Epithelial cell of proximal tubule (primary cell): ENCODE measurements around the gene HRK. TPM values are rescaled to one million over a fixed set of nuclear protein-coding genes. Genes with fewer than 3 reads are reported as not detected.

Source experiments
- DNase-seq: peaks from one replicate; pipeline ENCODE4 v3.0.0-alpha.2; 2011; ENCODE audit warnings: low read depth
- H3K4me3 ChIP-seq: 2 replicates; pipeline ENCODE4 v1.5.1; 2011; ENCODE audit warnings: low read depth, mild to moderate bottlenecking, low read length
- total RNA-seq: library from RNA; depleted of rRNA; stranded (reverse); fragments of >200 nt; gene quantifications from 2 replicates; pipeline ENCODE4 v1.2.3, GENCODE V29; 2015
- TF ChIP-seq, protein P1 (sequence below): conservative IDR thresholded peaks from 2 replicates; pipeline ENCODE4 v1.5.1; 2012; ENCODE audit warnings: low read depth, mild to moderate bottlenecking, low read length

HRK gene
- total RNA-seq, 1 donor from 2014 or later = not detected

DNA sequence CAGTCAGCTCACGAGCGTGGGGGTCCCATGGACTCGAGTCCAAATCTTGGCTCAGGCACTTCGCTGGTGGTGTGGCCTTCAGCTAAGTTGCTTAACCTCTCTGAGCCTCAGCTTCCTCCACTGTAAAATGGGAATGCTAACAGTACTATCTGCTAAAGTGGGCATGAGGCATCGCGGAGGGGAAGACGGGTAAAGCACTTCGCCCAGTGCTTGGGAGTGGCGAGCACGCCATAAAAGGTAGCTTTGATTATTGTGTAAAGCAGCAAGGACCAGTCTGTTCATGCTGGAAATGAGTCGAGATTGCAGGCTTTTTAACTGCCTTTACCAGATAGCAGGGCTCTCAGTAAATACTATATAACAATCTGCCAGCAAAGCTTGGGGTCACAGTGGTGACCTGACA, 24.5 kb downstream of the HRK start:
- no peak overlapping the region for H3K4me3 ChIP-seq
- TF ChIP-seq, protein P1, sequence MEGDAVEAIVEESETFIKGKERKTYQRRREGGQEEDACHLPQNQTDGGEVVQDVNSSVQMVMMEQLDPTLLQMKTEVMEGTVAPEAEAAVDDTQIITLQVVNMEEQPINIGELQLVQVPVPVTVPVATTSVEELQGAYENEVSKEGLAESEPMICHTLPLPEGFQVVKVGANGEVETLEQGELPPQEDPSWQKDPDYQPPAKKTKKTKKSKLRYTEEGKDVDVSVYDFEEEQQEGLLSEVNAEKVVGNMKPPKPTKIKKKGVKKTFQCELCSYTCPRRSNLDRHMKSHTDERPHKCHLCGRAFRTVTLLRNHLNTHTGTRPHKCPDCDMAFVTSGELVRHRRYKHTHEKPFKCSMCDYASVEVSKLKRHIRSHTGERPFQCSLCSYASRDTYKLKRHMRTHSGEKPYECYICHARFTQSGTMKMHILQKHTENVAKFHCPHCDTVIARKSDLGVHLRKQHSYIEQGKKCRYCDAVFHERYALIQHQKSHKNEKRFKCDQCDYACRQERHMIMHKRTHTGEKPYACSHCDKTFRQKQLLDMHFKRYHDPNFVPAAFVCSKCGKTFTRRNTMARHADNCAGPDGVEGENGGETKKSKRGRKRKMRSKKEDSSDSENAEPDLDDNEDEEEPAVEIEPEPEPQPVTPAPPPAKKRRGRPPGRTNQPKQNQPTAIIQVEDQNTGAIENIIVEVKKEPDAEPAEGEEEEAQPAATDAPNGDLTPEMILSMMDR = no peak
- no peak for DNase-seq

DNA sequence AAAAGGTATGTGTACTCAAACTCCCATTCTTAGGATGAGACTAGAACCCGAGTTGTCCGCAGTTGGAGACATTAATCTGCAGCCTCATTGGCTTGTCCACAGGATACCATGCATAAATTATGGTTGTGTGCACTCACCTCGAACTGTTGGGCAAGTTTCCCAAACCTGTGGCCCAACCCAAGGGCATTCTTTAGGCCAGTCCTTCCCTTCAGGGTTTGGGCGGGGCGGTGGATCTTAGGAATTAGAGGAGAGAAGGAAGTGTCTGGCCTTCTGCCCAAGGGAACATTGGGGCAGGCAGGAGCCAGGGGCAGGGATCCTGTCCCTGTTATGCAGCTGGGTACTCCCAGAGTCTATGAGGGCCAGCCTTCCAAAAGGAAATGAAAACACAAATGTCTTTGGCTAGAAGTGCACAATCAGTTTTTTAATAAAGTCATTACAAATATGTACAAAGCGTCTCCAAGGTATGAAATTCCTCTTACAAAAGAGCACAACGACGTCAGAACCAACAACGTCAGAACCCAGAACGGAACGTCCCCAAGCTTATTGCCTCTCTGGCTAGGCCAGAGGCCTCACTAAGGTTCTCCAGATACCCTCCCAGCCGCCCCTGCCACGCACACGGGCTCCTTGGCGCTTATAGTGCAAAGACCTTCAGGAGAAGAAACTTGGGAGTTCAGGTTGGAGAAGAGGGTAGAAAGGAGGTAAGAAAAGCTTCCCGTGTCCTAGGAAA, 25.3 kb downstream of the HRK start:
- no peak overlapping the region for H3K4me3 ChIP-seq
- DNase-seq = no peak
- TF ChIP-seq, protein P1 = no peak

DNA sequence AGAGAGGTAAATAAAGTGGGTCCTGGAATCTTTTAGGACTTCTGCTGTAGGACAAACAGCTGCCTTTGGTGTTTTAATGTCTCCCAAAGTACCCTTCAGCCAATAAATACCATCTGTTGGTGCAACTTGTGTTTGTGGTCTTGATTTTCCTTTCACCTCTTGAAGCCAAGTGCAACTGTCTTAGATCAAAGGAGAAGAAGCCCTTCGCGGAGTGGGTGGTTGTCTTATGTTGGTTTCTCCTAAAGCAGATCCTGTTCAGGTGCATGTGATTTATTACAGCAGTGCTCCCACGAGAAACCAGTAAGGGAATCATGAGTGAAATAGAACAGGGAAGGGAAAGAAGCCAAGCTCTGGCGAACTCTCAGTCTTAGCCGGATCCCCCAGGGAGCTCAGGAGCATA, 27.7 kb downstream of the HRK start:
- no peak overlapping the region for H3K4me3 ChIP-seq
- no peak for DNase-seq
- TF ChIP-seq, protein P1 = no peak

DNA sequence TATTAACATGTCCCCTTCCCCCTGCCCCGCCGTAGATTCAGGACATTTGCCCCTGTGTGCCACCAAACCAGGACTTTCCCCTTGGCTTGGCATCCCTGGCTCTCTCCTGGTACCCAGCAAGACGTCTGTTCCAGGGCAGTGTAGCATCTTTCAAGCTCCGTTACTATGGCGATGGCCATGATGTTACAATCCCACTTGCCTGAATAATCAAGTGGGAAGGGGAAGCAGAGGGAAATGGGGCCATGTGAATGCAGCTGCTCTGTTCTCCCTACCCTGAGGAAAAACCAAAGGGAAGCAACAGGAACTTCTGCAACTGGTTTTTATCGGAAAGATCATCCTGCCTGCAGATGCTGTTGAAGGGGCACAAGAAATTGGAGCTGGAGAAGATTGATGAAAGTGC, 28.9 kb downstream of the HRK start:
- H3K4me3 ChIP-seq = no peak overlapping the region
- TF ChIP-seq, protein P1 = no peak
- no peak for DNase-seq

DNA sequence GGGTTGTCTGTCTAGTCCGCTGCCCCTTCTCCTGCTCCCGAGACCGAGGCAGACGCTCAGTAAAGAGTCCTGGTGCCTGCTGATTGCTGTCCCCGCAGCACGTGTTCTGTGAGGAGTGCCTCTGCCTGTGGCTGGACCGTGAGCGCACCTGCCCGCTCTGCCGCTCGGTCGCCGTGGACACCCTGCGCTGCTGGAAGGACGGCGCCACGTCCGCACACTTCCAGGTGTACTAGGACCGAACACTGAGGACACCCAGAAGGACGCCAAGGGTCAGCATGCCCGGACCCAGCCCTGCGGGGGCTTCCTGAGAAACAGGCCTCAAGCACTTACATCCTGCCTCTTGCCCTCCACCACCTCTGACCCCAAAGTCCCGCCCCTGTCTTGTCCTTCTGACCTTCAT, 32.0 kb downstream of the HRK start:
- DNase-seq = no peak
- no peak overlapping the region for H3K4me3 ChIP-seq
- TF ChIP-seq, protein P1 = no peak

DNA sequence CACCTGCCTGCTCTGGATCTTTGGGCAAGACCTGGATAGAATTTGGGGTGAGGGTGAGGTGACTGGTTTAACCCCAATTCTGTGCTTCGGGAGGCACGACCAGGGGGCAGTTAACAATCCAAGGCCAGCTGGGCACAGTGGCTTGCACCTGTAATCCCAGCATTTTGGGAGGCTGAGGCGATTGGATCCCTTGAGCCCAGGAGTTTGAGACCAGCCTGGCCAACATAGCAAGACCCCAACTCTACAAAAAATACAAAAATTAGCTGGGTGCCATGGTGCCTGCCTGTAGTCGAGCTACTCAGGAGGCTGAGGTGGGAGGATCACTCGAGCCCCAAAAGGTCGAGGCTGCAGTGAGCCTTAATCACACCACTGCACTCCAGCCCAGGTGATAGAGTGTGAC, 38.2 kb downstream of the HRK start:
- no peak for DNase-seq
- TF ChIP-seq, protein P1 = no peak
- no peak overlapping the region for H3K4me3 ChIP-seq

DNA sequence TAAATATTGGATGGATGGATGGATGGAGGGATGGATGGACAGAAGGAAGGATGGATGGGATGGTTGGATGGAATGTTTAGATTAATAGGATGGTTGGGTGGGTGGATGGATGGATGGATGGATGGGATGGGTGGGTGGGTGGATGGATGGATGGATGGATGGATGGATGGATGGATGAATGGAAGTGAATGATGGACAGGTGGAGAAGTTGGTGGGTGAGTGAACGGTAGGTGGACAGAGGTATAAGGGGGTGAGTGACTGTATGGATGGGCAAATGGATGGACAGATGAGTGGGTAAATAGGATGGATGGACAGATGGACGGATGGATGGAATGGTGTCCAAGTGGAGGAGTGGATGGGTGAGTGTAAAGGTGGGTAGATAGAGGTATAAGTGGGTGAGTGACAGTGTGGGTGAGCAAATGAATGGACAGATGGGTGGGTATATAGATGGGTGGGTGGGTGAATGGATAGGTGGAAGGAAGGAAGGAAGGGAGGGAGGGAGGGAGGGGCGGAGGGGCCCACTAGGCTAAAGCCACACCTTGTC, 41.9 kb downstream of the HRK start:
- no peak overlapping the region for H3K4me3 ChIP-seq
- TF ChIP-seq, protein P1 = no peak
- no peak for DNase-seq
